HepG2 (cell line): ENCODE measurements around the gene SLC25A25. TPM values are rescaled to one million over a fixed set of nuclear protein-coding genes. Genes with fewer than 3 reads are reported as not detected.

Experiments
- CREB3 ChIP-seq: sonication (generic); formaldehyde crosslinking; IDR thresholded peaks from 2 replicates; pipeline ENCODE4 v1.5.0; 2020; ENCODE audit warnings: missing genetic modification reagents
- MEIS1 ChIP-seq: sonication (generic); formaldehyde crosslinking; IDR thresholded peaks from 2 replicates; pipeline ENCODE4 v1.9.0; 2021; ENCODE audit warnings: mild to moderate bottlenecking, missing genetic modification reagents, moderate library complexity, borderline replicate concordance
- SUZ12 ChIP-seq: fragments of 150-350 bp; IDR thresholded peaks from 2 replicates; pipeline ENCODE4 v1.6.1; 2014; ENCODE audit warnings: low read depth, low read length
- ZBTB40 ChIP-seq, 2 experiments: fragments of 450-650 bp in 1 of 2; sonication (generic) in 1 of 2; formaldehyde crosslinking in 1 of 2; IDR thresholded peaks; 2 replicates each; pipeline versions ENCODE4 v1.6.1 to v1.8.0; 2016 to 2022; ENCODE audit warnings: antibody characterized with exemption in 1 of 2, mild to moderate bottlenecking in 1 of 2, missing genetic modification reagents in 1 of 2
- ZFAT ChIP-seq: sonication (generic); formaldehyde crosslinking; conservative IDR thresholded peaks from 2 replicates; pipeline ENCODE4 v1.8.1; 2023; ENCODE audit warnings: missing genetic modification reagents, inconsistent platforms
- ZMYM4 ChIP-seq: sonication (generic); formaldehyde crosslinking; IDR thresholded peaks from 2 replicates; pipeline ENCODE4 v1.8.1; 2023; ENCODE audit warnings: mild to moderate bottlenecking, missing genetic modification reagents
- ZNF264 ChIP-seq: sonication (generic); formaldehyde crosslinking; IDR thresholded peaks from 2 replicates; pipeline ENCODE4 v1.4.0; 2020; ENCODE audit warnings: missing genetic modification reagents
- ZNF33B ChIP-seq: sonication (generic); formaldehyde crosslinking; IDR thresholded peaks from 2 replicates; pipeline ENCODE4 v1.5.1; 2020; ENCODE audit warnings: mild to moderate bottlenecking, missing genetic modification reagents
- ZNF383 ChIP-seq: sonication (generic); formaldehyde crosslinking; IDR thresholded peaks from 2 replicates; pipeline ENCODE4 v1.4.0; 2020; ENCODE audit warnings: missing genetic modification reagents, mild to moderate bottlenecking, borderline replicate concordance
- ZSCAN30 ChIP-seq: sonication (generic); formaldehyde crosslinking; IDR thresholded peaks from 2 replicates; pipeline ENCODE4 v1.5.0; 2020; ENCODE audit warnings: mild to moderate bottlenecking, missing genetic modification reagents
- ZSCAN31 ChIP-seq: sonication (generic); formaldehyde crosslinking; IDR thresholded peaks from 2 replicates; pipeline ENCODE4 v1.5.0; 2020; ENCODE audit warnings: low read depth, mild to moderate bottlenecking, missing genetic modification reagents
- polyA plus RNA-seq, 8 experiments: library from polyadenylated mRNA; depleted of rRNA in 3 of 8; stranded (reverse) in 7 of 8; unstranded in 1 of 8; fragments of >200 nt; fragmentation: Illumina TruSeq in 4 of 8; extraction: Trizol in 4 of 8; gene quantifications; 2 replicates each; pipeline versions ENCODE4 v1.2.1 to v1.2.3, GENCODE V29; 2011 to 2016; ENCODE audit warnings: low read depth in 4 of 8, missing spikeins in 1 of 8, mixed read lengths in 1 of 8; ENCODE audit not compliant: insufficient read depth in 1 of 8
- total RNA-seq, 5 experiments: library from RNA; depleted of rRNA; stranded (reverse); fragments of >200 nt; fragmentation: Illumina TruSeq; extraction: Trizol; gene quantifications; 2 replicates each; pipeline ENCODE4 v1.2.3, GENCODE V29; 2016; ENCODE audit warnings: low read depth in 1 of 5
- TF ChIP-seq, protein P1 (sequence below): sonication (generic); formaldehyde crosslinking; IDR thresholded peaks from 2 replicates; pipeline ENCODE4 v1.4.0; 2020; ENCODE audit warnings: missing genetic modification reagents

The SLC25A25 gene
- total and polyA plus RNA-seq, 2 of the 13 experiments (the other 11 are each of a cell fraction or from before 2014, with no cell fraction given) = 10.5 to 24.8 TPM

DNA sequence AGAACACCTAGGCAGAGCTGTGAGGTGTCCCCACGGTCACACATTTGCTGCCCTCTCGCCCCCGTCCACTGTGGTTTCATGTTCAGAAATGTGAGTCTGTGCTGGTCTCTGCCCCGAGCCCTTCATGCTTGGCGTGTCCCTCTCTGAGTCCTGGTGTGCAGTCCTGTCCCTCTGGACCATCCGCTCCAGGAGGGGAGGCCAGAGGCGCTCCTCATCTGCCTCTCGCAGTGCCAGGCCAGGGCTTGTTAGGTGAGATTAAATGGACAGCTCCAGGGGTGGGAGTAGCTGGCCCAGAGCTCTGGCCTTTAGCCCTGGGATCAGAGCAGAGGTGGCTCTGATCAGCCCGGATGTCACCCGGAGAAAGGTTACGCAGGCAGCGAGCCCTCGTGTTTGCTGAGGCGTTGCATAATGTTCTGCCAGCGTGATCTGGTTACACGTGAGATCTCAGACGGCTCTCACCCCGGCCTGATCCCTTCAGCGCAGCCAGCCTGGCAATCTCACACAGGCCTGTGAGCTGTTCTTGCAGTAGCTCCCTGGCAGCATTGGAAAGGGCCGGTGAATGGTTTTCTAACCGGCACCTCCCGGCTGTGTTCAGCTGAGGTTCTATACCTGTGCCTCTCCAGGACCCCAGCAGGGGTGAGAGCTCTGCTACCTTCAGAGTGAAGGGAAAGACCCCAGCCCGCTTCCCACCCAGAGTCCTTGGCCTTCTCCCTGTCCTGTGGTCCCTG lies 35.0 kb downstream of the SLC25A25 start (continued):
- TF ChIP-seq ZBTB40 (IDR thresholded peaks at IDR 0.05) (no peak), ZBTB40 (CRISPR knock-in tag; IDR thresholded peaks at IDR 0.05) (peak; percentile 90), ZSCAN30 (CRISPR knock-in tag) (no peak), ZFAT (CRISPR knock-in tag) (no peak), ZNF33B (CRISPR knock-in tag) (peak; percentile 96), ZSCAN31 (CRISPR knock-in tag) (peak; percentile 97), ZNF383 (CRISPR knock-in tag) (no peak), ZMYM4 (CRISPR knock-in tag) (peak; percentile 75), CREB3 (CRISPR knock-in tag) (no peak), SUZ12 (no peak), MEIS1 (CRISPR knock-in tag) (peak; percentile 99), ZNF264 (CRISPR knock-in tag) (peak; percentile 82)
- TF ChIP-seq, protein P1, sequence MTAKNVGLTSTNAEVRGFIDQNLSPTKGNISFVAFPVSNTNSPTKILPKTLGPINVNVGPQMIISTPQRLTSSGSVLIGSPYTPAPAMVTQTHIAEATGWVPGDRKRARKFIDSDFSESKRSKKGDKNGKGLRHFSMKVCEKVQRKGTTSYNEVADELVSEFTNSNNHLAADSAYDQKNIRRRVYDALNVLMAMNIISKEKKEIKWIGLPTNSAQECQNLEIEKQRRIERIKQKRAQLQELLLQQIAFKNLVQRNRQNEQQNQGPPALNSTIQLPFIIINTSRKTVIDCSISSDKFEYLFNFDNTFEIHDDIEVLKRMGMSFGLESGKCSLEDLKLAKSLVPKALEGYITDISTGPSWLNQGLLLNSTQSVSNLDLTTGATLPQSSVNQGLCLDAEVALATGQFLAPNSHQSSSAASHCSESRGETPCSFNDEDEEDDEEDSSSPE = peak; percentile 83
